Measurements from ENCODE around the gene HCK. TPM values are rescaled to one million over a fixed set of nuclear protein-coding genes. Genes with fewer than 3 reads are reported as not detected.

HCK gene
- total RNA-seq (2022; extraction: Qiagen RNA extraction; ENCODE audit: low read depth): 0.07 to 0.14 TPM in 2 of 5 replicates, not detected in the others

DNA sequence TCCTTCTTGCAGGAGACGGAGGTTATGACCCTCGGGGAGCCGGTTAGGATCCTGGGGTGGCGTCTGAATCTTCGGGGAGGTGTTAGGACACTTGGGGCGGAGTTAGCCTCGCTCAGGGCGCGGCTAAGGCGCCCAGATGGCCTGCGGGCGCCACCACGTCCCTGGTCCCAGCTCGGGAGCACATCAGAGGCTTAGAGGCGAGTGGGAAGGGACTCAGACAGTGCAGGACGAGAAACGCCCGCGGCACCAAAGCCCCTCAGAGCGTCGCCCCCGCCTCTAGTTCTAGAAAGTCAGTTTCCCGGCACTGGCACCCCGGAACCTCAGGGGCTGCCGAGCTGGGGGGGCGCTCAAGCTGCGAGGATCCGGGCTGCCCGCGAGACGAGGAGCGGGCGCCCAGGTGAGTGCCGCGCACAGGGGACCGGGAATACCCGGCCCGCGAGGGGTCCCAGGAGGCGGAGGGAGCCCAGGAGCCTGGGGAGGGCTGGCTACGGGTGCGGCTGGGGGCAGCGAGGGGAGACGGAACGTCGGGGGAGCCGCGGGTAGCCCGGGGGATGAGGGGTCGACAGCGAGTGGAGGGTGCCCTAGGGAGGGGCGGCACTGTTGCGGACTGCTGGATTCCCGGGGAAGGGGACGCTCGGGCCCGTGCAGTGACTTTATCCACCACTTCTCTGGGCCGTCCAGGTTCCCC lies at the start of gene HCK:
TSS of gene HCK (plus strand) at position 153 of the 688 bp plus-strand sequence.

DNA sequence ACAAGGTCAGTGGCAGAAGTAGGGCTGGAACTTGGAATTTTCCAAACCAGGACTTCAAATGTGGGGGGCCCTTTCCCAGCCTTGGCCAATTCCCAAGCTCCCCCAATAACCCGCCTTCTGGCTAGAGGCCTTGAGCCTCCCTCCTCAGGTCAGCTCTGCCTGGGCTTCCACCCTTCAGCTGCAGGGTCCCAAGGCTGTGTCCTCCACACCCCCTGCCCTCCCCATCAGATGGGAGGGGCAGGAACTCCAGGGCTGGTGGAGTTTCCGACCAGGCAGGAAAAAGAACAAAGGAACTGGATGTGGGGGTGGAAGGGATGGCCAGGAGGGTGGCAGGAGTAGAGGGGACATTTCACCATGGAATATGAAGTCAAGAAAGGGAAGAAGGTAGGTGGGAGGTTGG lies 41.9 kb upstream of the HCK start, which contains the start of gene CCM2L:
TSS of gene CCM2L (plus strand) at position 338 of the 400 bp plus-strand sequence. CDS start at position 355, 17 bp downstream.

DNA sequence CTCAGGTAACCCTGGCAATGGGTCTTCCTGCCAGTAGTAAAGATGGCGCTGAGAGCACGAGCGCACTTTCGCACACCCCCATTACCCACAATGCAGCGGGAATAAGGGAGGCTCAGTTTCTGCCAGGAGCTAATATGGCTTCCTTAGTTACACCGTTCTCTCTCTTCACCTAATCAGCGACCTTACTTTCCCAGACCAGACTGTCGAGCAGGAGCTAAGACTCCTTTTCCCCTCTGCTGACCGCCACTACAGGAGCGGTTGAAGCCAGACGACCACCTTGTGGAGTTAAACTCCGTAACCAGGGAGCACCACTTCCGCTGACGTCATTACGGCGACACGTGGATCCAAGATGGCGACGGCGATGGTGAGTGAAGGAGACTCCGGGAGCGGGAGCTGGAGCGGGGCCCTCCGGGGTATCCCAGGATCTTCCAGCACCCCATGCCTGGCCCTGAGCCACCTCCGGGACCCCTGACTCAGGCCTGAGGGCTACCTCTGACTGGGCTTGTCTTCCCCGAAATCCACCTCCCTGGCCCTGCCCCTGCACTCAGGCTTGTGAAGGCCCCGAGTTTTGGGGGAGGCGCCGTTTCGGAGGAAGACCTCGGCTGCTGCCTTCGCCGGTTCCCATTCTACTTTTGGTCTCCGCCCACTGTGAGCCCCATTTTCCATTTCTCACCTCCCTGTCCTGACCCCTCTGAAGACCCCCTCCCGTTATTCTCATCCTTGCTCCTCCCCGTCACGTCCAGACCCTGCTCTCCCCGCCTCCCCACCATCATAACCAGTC lies 57.5 kb downstream of the HCK start, which contains the start of gene TM9SF4:
TSS of gene TM9SF4 (plus strand) at position 323 of the 781 bp plus-strand sequence. CDS start at position 350, 27 bp downstream.

Other genes with a start within 250 kb of the HCK start
- gene MYLK2, start 232.9 kb upstream of the HCK start, total RNA-seq (2022; extraction: Qiagen RNA extraction; ENCODE audit: low read depth): 0.22 to 1.2 TPM (median 0.55 TPM) in 5 replicates
- gene FOXS1, start 206.6 kb upstream of the HCK start, total RNA-seq (2022; extraction: Qiagen RNA extraction; ENCODE audit: low read depth): 0.40 to 1.1 TPM (median 0.76 TPM) in 4 of 5 replicates, not detected in the other
- gene DUSP15, start 181.7 kb upstream of the HCK start, total RNA-seq (2022; extraction: Qiagen RNA extraction; ENCODE audit: low read depth): 0.62 to 1.3 TPM (median 0.90 TPM) in 5 replicates
- 0.13 TPM in 1 of 5 replicates, not detected in the others for gene TTLL9, start 181.6 kb upstream of the HCK start, total RNA-seq (2022; extraction: Qiagen RNA extraction; ENCODE audit: low read depth)
- 29.0 to 39.8 TPM (median 32.4 TPM) in 5 replicates for gene PDRG1, start 100.2 kb upstream of the HCK start, total RNA-seq (2022; extraction: Qiagen RNA extraction; ENCODE audit: low read depth)
- gene XKR7, start 84.1 kb upstream of the HCK start, total RNA-seq (2022; extraction: Qiagen RNA extraction; ENCODE audit: low read depth): 0.02 to 0.03 TPM in 2 of 5 replicates, not detected in the others
- 0.28 to 0.88 TPM (median 0.41 TPM) in 5 replicates for gene CCM2L, start 41.8 kb upstream of the HCK start, total RNA-seq (2022; extraction: Qiagen RNA extraction; ENCODE audit: low read depth)
- 27.2 to 41.0 TPM (median 36.2 TPM) in 5 replicates for gene TM9SF4, start 57.5 kb downstream of the HCK start, total RNA-seq (2022; extraction: Qiagen RNA extraction; ENCODE audit: low read depth)
- 11.8 to 14.9 TPM (median 13.2 TPM) in 5 replicates for gene PLAGL2, start 155.5 kb downstream of the HCK start, total RNA-seq (2022; extraction: Qiagen RNA extraction; ENCODE audit: low read depth)
- 33.3 to 43.8 TPM (median 42.9 TPM) in 5 replicates for gene POFUT1, start 155.6 kb downstream of the HCK start, total RNA-seq (2022; extraction: Qiagen RNA extraction; ENCODE audit: low read depth)
- gene KIF3B, start 225.4 kb downstream of the HCK start, total RNA-seq (2022; extraction: Qiagen RNA extraction; ENCODE audit: low read depth): 23.5 to 30.1 TPM (median 24.9 TPM) in 5 replicates

All from A549 treated with ZK216348 at 1 μM for 4 hours (cell line).